ENCODE measurements around the gene RNF115.

- no peak; the same call in 1 of the 2 replicates for TF ChIP-seq CTCF (conservative IDR thresholded peaks at IDR 0.05)
- TF ChIP-seq EZH2 (IDR thresholded peaks at IDR 0.05; ENCODE audit: low read depth), result no peak
These were observed 93.0 kb downstream of the RNF115 start for GRCh38 chr1:145730900-145731299.
